ENCODE data around the gene TRIM66. TPM values are rescaled to one million over a fixed set of nuclear protein-coding genes. Genes with fewer than 3 reads are reported as not detected.

The TRIM66 gene
- total and polyA plus RNA-seq, 9 of the 15 experiments (the other 6 are each of a cell fraction or from before 2014, with no cell fraction given) = 1.1 to 7.3 (median 4.9) TPM

- TF ChIP-seq CEBPZ (IDR thresholded peaks at IDR 0.05; ENCODE audit: borderline replicate concordance, low read depth, low read length) (no peak), MBD1 (CRISPR knock-in tag; IDR thresholded peaks at IDR 0.05) (no peak), MAX (CRISPR knock-in tag; IDR thresholded peaks at IDR 0.05) (peak; percentile 69; the same call in 1 of the 2 replicates), EGR1 (conservative IDR thresholded peaks at IDR 0.05) (0 out of 2 replicates have a peak, but pooled peaks have one; percentile 32), ZC3H8 (IDR thresholded peaks at IDR 0.05) (no peak), TCF7 (IDR thresholded peaks at IDR 0.05; ENCODE audit: borderline replicate concordance) (0 out of 2 replicates have a peak, but pooled peaks have one; percentile 29), ETV5 (CRISPR knock-in tag; IDR thresholded peaks at IDR 0.05; ENCODE audit: low read depth) (peak; percentile 85; the same call in 1 of the 2 replicates), COPS2 (conservative IDR thresholded peaks at IDR 0.05) (no peak), NBN (IDR thresholded peaks at IDR 0.05; ENCODE audit: low read depth) (no peak), ZNF407 (IDR thresholded peaks at IDR 0.05; ENCODE audit: low read depth) (no peak), IFI16 (CRISPR knock-in tag; IDR thresholded peaks at IDR 0.05) (no peak), MEF2D (tag; conservative IDR thresholded peaks at IDR 0.05; ENCODE audit: low read depth) (no peak)
These were observed at the start of gene TRIM66, which contains the start of gene RPL27A (continued) for GRCh38 chr11:8682303-8683114.

Measured in K562 (cell line).